MG63 (cell line): ENCODE measurements around the gene SLC39A9. TPM values are rescaled to one million over a fixed set of nuclear protein-coding genes. Genes with fewer than 3 reads are reported as not detected.
"Not testable (repeated sequence)": the region's sequence is repeated elsewhere in the genome, so short reads cannot be mapped to it uniquely, and the experiment has no call there.

Experiments
- DNase-seq: peaks from one replicate; pipeline ENCODE4 v3.0.0-alpha.2; 2020
- H3K27me3 ChIP-seq: fragments of 250-450 bp; sonication (Bioruptor Pico); 2 replicates; pipeline ENCODE4 v1.5.1; 2020; ENCODE audit warnings: mild to moderate bottlenecking, moderate library complexity
- H3K36me3 ChIP-seq: fragments of 250-450 bp; sonication (Bioruptor Pico); 2 replicates; pipeline ENCODE4 v1.5.1; 2020; ENCODE audit warnings: mild to moderate bottlenecking, moderate library complexity
- H3K4me3 ChIP-seq: fragments of 250-450 bp; sonication (Bioruptor Pico); 2 replicates; pipeline ENCODE4 v1.5.1; 2020; ENCODE audit warnings: mild to moderate bottlenecking, moderate library complexity
- H3K9me3 ChIP-seq: fragments of 250-450 bp; sonication (Bioruptor Pico); 2 replicates; pipeline ENCODE4 v1.5.1; 2020; ENCODE audit warnings: mild to moderate bottlenecking, moderate library complexity
- total RNA-seq: library from RNA; depleted of rRNA; stranded (reverse); fragments of >200 nt; shearing (Covaris generic); gene quantifications from 2 replicates; pipeline ENCODE4 v1.2.3, GENCODE V29; 2014; ENCODE audit warnings: low replicate concordance

Gene SLC39A9
- total RNA-seq, 1 experiment from 2014 or later = 54.2 TPM

- not testable (repeated sequence) for H3K27me3 ChIP-seq, DNase-seq
Measured at GRCh38 chr14:69478055-69478454, 79.6 kb downstream of the SLC39A9 start.

GRCh38 chr14:69479696-69480095, 81.2 kb downstream of the SLC39A9 start:
- no peak overlapping the region for H3K4me3 ChIP-seq
- no peaks in the 10 kb centered on the region for H3K9me3 ChIP-seq
- no peak for DNase-seq
- H3K27me3 ChIP-seq = peaks cover 12% of the 10 kb centered on the region
- no peaks in the 10 kb centered on the region for H3K36me3 ChIP-seq

More at GRCh38 chr14:69478055-69478454, 79.6 kb downstream of the SLC39A9 start:
- not testable (repeated sequence) for H3K36me3 ChIP-seq, H3K4me3 ChIP-seq, H3K9me3 ChIP-seq

- Histone ChIP-seq H3K27me3 (peaks cover 13% of the 10 kb centered on the region), H3K4me3 (no peak overlapping the region), H3K9me3 (no peaks in the 10 kb centered on the region), H3K36me3 (no peaks in the 10 kb centered on the region)
- no peak for DNase-seq
Measured at GRCh38 chr14:69480136-69480535, 81.6 kb downstream of the SLC39A9 start.

GRCh38 chr14:69481815-69482568, 83.5 kb downstream of the SLC39A9 start:
- peaks cover 13% of the 10 kb centered on the region for H3K27me3 ChIP-seq
- no peak overlapping the region for H3K4me3 ChIP-seq
- no peak for DNase-seq
- no peaks in the 10 kb centered on the region for H3K9me3 ChIP-seq
- no peaks in the 10 kb centered on the region for H3K36me3 ChIP-seq

- Histone ChIP-seq H3K27me3 (peaks cover 13% of the 10 kb centered on the region), H3K9me3 (no peaks in the 10 kb centered on the region), H3K4me3 (no peak overlapping the region), H3K36me3 (no peaks in the 10 kb centered on the region)
- DNase-seq = peak; percentile 12
Measured at GRCh38 chr14:69483765-69484443, 85.4 kb downstream of the SLC39A9 start.

- Histone ChIP-seq H3K27me3 (peaks cover 13% of the 10 kb centered on the region), H3K36me3 (no peaks in the 10 kb centered on the region), H3K9me3 (no peaks in the 10 kb centered on the region), H3K4me3 (no peak within 1 kb of the TSS)
- no peak for DNase-seq
Measured at GRCh38 chr14:69484444-69485314, 86.2 kb downstream of the SLC39A9 start, which contains the start of gene PLEKHD1. Gene PLEKHD1 (plus strand): TSS chr14:69484728. CDS start chr14:69484966, 238 bp downstream.

GRCh38 chr14:69485315-69485660, 86.8 kb downstream of the SLC39A9 start:
- no peak overlapping the region for H3K4me3 ChIP-seq
- no peaks in the 10 kb centered on the region for H3K9me3 ChIP-seq
- no peak for DNase-seq
- H3K27me3 ChIP-seq = peaks cover 13% of the 10 kb centered on the region
- H3K36me3 ChIP-seq = no peaks in the 10 kb centered on the region

- DNase-seq = no peak
- Histone ChIP-seq H3K36me3 (no peaks in the 10 kb centered on the region), H3K27me3 (peaks cover 13% of the 10 kb centered on the region), H3K4me3 (no peak overlapping the region), H3K9me3 (no peaks in the 10 kb centered on the region)
Measured at GRCh38 chr14:69485701-69486100, 87.2 kb downstream of the SLC39A9 start.

GRCh38 chr14:69487226-69487625, 88.7 kb downstream of the SLC39A9 start:
- H3K9me3 ChIP-seq = no peaks in the 10 kb centered on the region
- H3K36me3 ChIP-seq = no peaks in the 10 kb centered on the region
- peaks cover 13% of the 10 kb centered on the region for H3K27me3 ChIP-seq
- DNase-seq = no peak
- no peak overlapping the region for H3K4me3 ChIP-seq

GRCh38 chr14:69487771-69488170, 89.3 kb downstream of the SLC39A9 start:
- Histone ChIP-seq H3K9me3 (no peaks in the 10 kb centered on the region), H3K36me3 (no peaks in the 10 kb centered on the region), H3K27me3 (peaks cover 13% of the 10 kb centered on the region), H3K4me3 (no peak overlapping the region)
- no peak for DNase-seq

GRCh38 chr14:69489495-69489894, 91.0 kb downstream of the SLC39A9 start:
- no peaks in the 10 kb centered on the region for H3K36me3 ChIP-seq
- H3K4me3 ChIP-seq = no peak overlapping the region
- H3K27me3 ChIP-seq = peaks cover 4% of the 10 kb centered on the region
- DNase-seq = no peak
- H3K9me3 ChIP-seq = no peaks in the 10 kb centered on the region

GRCh38 chr14:69490219-69490918, 91.9 kb downstream of the SLC39A9 start:
- Histone ChIP-seq H3K9me3 (no peaks in the 10 kb centered on the region), H3K27me3 (no peaks in the 10 kb centered on the region), H3K4me3 (no peak overlapping the region), H3K36me3 (no peaks in the 10 kb centered on the region)
- DNase-seq = no peak

GRCh38 chr14:69491193-69491592, 92.7 kb downstream of the SLC39A9 start:
- Histone ChIP-seq H3K9me3 (no peaks in the 10 kb centered on the region), H3K36me3 (no peaks in the 10 kb centered on the region), H3K4me3 (no peak overlapping the region), H3K27me3 (no peaks in the 10 kb centered on the region)
- no peak for DNase-seq

- DNase-seq = no peak
- Histone ChIP-seq H3K36me3 (no peaks in the 10 kb centered on the region), H3K9me3 (no peaks in the 10 kb centered on the region), H3K4me3 (no peak overlapping the region), H3K27me3 (no peaks in the 10 kb centered on the region)
Measured at GRCh38 chr14:69493038-69493437, 94.5 kb downstream of the SLC39A9 start.

GRCh38 chr14:69493791-69494190, 95.3 kb downstream of the SLC39A9 start:
- H3K27me3 ChIP-seq = no peaks in the 10 kb centered on the region
- no peak for DNase-seq

GRCh38 chr14:69495341-69495921, 96.9 kb downstream of the SLC39A9 start:
- Histone ChIP-seq H3K4me3 (no peak overlapping the region), H3K36me3 (no peaks in the 10 kb centered on the region), H3K9me3 (no peaks in the 10 kb centered on the region), H3K27me3 (no peaks in the 10 kb centered on the region)
- DNase-seq = no peak

More at GRCh38 chr14:69493791-69494190, 95.3 kb downstream of the SLC39A9 start:
- Histone ChIP-seq H3K9me3 (no peaks in the 10 kb centered on the region), H3K4me3 (no peak overlapping the region), H3K36me3 (no peaks in the 10 kb centered on the region)
